Measurements from ENCODE around the gene PIKFYVE. TPM values are rescaled to one million over a fixed set of nuclear protein-coding genes. Genes with fewer than 3 reads are reported as not detected.
"Not testable (repeated sequence)": the region's sequence is repeated elsewhere in the genome, so short reads cannot be mapped to it uniquely, and the experiment has no call there.

PIKFYVE gene
- total RNA-seq, 2 experiments from 2014 or later: 27.3 to 32.6 TPM

GRCh38 chr2:208326016-208326415 is 60.0 kb downstream of the PIKFYVE start:
- CTCF ChIA-PET: no interaction called here
- ATAC-seq (no peak), DNase-seq (no peak)
- H3K9me3 Mint-ChIP-seq (ENCODE audit: low read depth): no peaks in the 10 kb centered on the region
- H3K4me3 Mint-ChIP-seq: no peak overlapping the region
- H3K27ac Mint-ChIP-seq: no peak overlapping the region
- H3K4me1 Mint-ChIP-seq: no peaks in the 10 kb centered on the region
- H3K36me3 Mint-ChIP-seq: peaks cover 54% of the 10 kb centered on the region
- no peaks in the 10 kb centered on the region for H3K27me3 Mint-ChIP-seq

- DNase-seq (no peak), ATAC-seq (no peak)
- CTCF ChIA-PET: no interaction called here
- Mint-ChIP-seq H3K27ac (no peak overlapping the region), H3K4me3 (no peak overlapping the region), H3K36me3 (peaks cover 43% of the 10 kb centered on the region), H3K9me3 (ENCODE audit: low read depth) (no peaks in the 10 kb centered on the region), H3K4me1 (no peaks in the 10 kb centered on the region), H3K27me3 (no peaks in the 10 kb centered on the region)
These were observed 63.4 kb downstream of the PIKFYVE start for GRCh38 chr2:208329485-208329884.

- Mint-ChIP-seq H3K4me1 (no peaks in the 10 kb centered on the region), H3K36me3 (peaks cover 28% of the 10 kb centered on the region), H3K27ac (peak overlapping the region; percentile 2), H3K9me3 (ENCODE audit: low read depth) (no peaks in the 10 kb centered on the region), H3K27me3 (no peaks in the 10 kb centered on the region), H3K4me3 (no peak overlapping the region)
- no peak for DNase-seq
- ATAC-seq: no peak
- CTCF ChIA-PET: interaction anchor here (0.6 kb wide), 1 partner anchor 8 kb away, joined by 4 read pairs; no protein-coding TSS in a partner anchor
These were observed 68.2 kb downstream of the PIKFYVE start for GRCh38 chr2:208334230-208334629.

- H3K36me3 Mint-ChIP-seq: peaks cover 40% of the 10 kb centered on the region
- DNase-seq (no peak), ATAC-seq (no peak)
- CTCF ChIA-PET: no interaction called here
- H3K27me3 Mint-ChIP-seq: no peaks in the 10 kb centered on the region
- H3K4me1 Mint-ChIP-seq: no peaks in the 10 kb centered on the region
- H3K9me3 Mint-ChIP-seq (ENCODE audit: low read depth): no peaks in the 10 kb centered on the region
- H3K4me3 Mint-ChIP-seq: no peak overlapping the region
- no peak overlapping the region for H3K27ac Mint-ChIP-seq
These were observed 80.7 kb downstream of the PIKFYVE start for GRCh38 chr2:208346756-208347155.

DNA sequence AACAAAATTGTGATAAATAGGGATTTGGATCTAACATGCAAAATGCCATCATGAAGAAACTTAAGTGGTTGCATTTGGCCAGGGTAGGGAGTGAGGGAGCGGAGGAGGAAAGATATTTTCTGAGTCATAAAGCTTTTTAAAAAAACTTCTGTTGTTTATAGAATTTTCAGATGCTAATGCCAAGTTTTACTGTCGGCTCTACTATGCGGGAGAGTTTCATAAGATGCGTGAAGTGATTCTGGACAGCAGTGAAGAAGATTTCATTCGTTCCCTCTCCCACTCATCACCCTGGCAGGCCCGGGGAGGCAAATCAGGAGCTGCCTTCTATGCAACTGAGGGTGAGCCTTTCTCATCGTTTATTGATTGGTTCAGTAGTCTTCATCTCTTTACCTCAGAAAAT is 84.6 kb downstream of the PIKFYVE start:
- ATAC-seq (no peak), DNase-seq (no peak)
- Mint-ChIP-seq H3K36me3 (peaks cover 57% of the 10 kb centered on the region), H3K27me3 (no peaks in the 10 kb centered on the region), H3K4me1 (no peaks in the 10 kb centered on the region), H3K27ac (no peak overlapping the region), H3K4me3 (no peak overlapping the region), H3K9me3 (ENCODE audit: low read depth) (no peaks in the 10 kb centered on the region)
- CTCF ChIA-PET: no interaction called here

DNA sequence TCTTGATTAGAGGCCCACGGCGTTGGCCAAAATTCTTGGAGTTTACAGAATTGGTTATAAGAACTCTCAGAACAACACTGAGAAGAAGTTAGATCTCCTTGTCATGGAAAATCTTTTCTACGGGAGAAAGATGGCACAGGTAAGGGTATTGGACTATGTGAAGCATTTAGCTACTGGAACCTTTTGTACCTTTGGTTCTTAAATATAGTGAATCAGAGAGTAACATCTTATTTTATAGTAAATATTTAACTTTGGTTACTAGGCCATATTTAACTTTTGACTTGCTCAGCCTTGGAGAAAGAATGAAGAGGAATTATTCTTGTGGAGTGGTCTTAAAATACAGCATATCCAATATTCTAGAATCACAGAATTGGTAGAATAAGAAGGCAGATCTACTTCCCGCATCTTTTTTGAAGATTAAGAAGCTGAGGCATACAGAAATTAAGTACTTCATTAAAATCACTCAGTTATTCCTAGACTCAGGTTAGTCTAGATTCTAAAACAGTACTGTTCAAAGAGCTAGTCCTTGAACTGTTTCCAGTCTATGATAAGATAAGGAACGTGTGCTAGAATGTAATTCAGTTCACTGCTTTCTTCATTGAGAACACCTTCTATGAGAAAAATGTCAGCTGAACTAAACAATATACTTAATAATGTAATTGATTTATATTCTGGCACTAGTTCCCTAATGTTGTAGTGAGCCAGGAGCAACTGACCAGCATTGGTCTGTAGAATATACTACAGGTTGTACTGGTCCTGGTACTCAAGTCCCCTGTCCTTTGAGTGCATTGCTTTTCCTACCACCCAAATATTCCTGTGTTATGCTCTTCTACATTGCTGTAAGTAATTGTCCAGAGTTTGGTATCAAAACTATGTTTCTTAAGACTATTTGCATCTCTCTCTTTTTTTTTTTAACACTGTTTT is 86.9 kb downstream of the PIKFYVE start:
- Mint-ChIP-seq H3K4me3 (no peak overlapping the region), H3K36me3 (peaks cover 53% of the 10 kb centered on the region), H3K27me3 (no peaks in the 10 kb centered on the region), H3K27ac (no peak overlapping the region), H3K9me3 (ENCODE audit: low read depth) (no peaks in the 10 kb centered on the region), H3K4me1 (no peaks in the 10 kb centered on the region)
- no peak for ATAC-seq
- CTCF ChIA-PET: no interaction called here
- DNase-seq: no peak

GRCh38 chr2:208354964-208355381 is 88.9 kb downstream of the PIKFYVE start:
- ATAC-seq: no peak

GRCh38 chr2:208356420-208356819 is 90.4 kb downstream of the PIKFYVE start:
- H3K4me1 Mint-ChIP-seq; ATAC-seq; H3K4me3 Mint-ChIP-seq; CTCF ChIA-PET; H3K27me3 Mint-ChIP-seq; H3K9me3 Mint-ChIP-seq (ENCODE audit: low read depth); DNase-seq; H3K27ac Mint-ChIP-seq: not testable (repeated sequence)
- H3K36me3 Mint-ChIP-seq: peaks cover 48% of the 10 kb centered on the region

More at GRCh38 chr2:208354964-208355381, 88.9 kb downstream of the PIKFYVE start:
- no peaks in the 10 kb centered on the region for H3K9me3 Mint-ChIP-seq (ENCODE audit: low read depth)
- H3K36me3 Mint-ChIP-seq: peaks cover 56% of the 10 kb centered on the region
- no peaks in the 10 kb centered on the region for H3K4me1 Mint-ChIP-seq
- no peak for DNase-seq
- H3K27me3 Mint-ChIP-seq: no peaks in the 10 kb centered on the region
- no peak overlapping the region for H3K27ac Mint-ChIP-seq
- CTCF ChIA-PET: interaction anchor here (1.1 kb wide), 1 partner anchor 11 kb away, joined by 3 read pairs; no protein-coding TSS in a partner anchor
- no peak overlapping the region for H3K4me3 Mint-ChIP-seq

GRCh38 chr2:208356846-208357574 is 91.0 kb downstream of the PIKFYVE start:
- DNase-seq: no peak
- no peak overlapping the region for H3K27ac Mint-ChIP-seq
- no peaks in the 10 kb centered on the region for H3K27me3 Mint-ChIP-seq
- peaks cover 43% of the 10 kb centered on the region for H3K36me3 Mint-ChIP-seq
- H3K4me1 Mint-ChIP-seq: no peaks in the 10 kb centered on the region
- CTCF ChIA-PET: no interaction called here
- ATAC-seq: no peak
- no peaks in the 10 kb centered on the region for H3K9me3 Mint-ChIP-seq (ENCODE audit: low read depth)
- H3K4me3 Mint-ChIP-seq: no peak overlapping the region

DNA sequence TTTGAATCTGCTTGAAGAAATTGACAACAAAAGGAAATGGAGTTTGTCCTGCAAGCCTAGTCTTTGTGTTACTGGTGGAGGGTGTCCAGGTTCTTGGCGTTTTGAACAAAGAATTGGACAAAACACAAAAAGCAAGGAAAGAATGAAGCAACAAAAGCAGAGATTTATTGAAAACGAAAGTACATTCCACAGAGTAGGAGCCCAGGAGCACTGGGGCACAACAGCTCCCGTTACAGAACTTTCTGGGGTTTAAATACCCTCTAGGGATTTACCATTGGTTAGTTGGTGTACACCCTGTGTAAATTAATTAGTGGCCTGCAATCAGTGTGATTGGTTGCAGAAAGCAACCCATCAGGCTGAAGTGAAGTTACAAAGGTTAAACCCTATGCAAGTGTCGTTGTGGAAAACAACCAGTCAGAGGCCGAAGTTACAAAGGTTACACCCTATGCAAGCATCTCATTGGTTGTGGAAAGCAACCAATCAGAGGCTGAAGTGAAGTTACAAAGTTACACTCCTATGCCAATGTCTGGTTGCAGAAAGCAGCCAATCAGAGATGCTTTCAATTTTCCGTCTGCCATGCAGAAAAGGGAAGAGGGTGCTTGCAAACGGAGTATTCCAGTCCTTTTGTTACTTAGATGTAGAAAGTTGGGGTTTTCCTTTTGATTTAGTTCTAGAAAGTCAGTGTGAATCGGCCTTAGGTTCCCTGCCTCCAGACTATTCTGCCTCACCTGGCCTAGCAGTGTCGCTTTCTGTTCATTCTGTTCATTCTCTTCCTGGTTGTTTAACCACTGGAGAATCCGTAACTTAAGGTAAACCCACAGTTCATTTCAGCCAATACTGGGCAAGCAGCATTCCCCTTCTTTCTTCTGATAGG is 92.9 kb downstream of the PIKFYVE start:
- Mint-ChIP-seq H3K4me3 (no peak overlapping the region), H3K9me3 (ENCODE audit: low read depth) (no peaks in the 10 kb centered on the region), H3K27ac (peak overlapping the region; percentile 22), H3K36me3 (peaks cover 29% of the 10 kb centered on the region), H3K27me3 (no peaks in the 10 kb centered on the region), H3K4me1 (peaks cover 10% of the 10 kb centered on the region)
- ATAC-seq (no peak), DNase-seq (no peak)
- CTCF ChIA-PET: no interaction called here

GRCh38 chr2:208359632-208359986 is 93.6 kb downstream of the PIKFYVE start:
- ATAC-seq (no peak), DNase-seq (no peak)
- H3K4me1 Mint-ChIP-seq: peaks cover 15% of the 10 kb centered on the region
- H3K4me3 Mint-ChIP-seq: no peak overlapping the region
- H3K27me3 Mint-ChIP-seq: no peaks in the 10 kb centered on the region
- H3K36me3 Mint-ChIP-seq: peaks cover 25% of the 10 kb centered on the region
- no peaks in the 10 kb centered on the region for H3K9me3 Mint-ChIP-seq (ENCODE audit: low read depth)
- CTCF ChIA-PET: no interaction called here
- no peak overlapping the region for H3K27ac Mint-ChIP-seq

- CTCF ChIA-PET: no interaction called here
- no peak for ATAC-seq
- DNase-seq: no peak
- Mint-ChIP-seq H3K4me1 (peaks cover 15% of the 10 kb centered on the region), H3K36me3 (peaks cover 24% of the 10 kb centered on the region), H3K27ac (no peak overlapping the region), H3K9me3 (ENCODE audit: low read depth) (peaks cover 5% of the 10 kb centered on the region), H3K27me3 (peaks cover 5% of the 10 kb centered on the region), H3K4me3 (no peak overlapping the region)
These were observed 94.4 kb downstream of the PIKFYVE start for GRCh38 chr2:208360259-208361076.

GRCh38 chr2:208361077-208361441 is 95.0 kb downstream of the PIKFYVE start:
- H3K36me3 Mint-ChIP-seq: peaks cover 24% of the 10 kb centered on the region
- ATAC-seq: no peak
- no peak overlapping the region for H3K4me3 Mint-ChIP-seq
- no peak for DNase-seq
- no peak overlapping the region for H3K27ac Mint-ChIP-seq
- CTCF ChIA-PET: no interaction called here
- H3K27me3 Mint-ChIP-seq: peaks cover 5% of the 10 kb centered on the region
- H3K9me3 Mint-ChIP-seq (ENCODE audit: low read depth): peaks cover 6% of the 10 kb centered on the region
- peaks cover 15% of the 10 kb centered on the region for H3K4me1 Mint-ChIP-seq

All from activated CD8-positive, alpha-beta memory T cell treated with anti-CD3 and anti-CD28 coated beads, Interleukin-2, amount 10 ng/mL, durations not matched to agents 7 days and 5 days (primary cell).